Stimulated activated naive CD8-positive, alpha-beta T cell treated with anti-CD3 and anti-CD28 coated beads, Interleukin-15, amount 100 ng/mL, for 72 hours (primary cell): ENCODE results near the gene TPSD1.
A peak's percentile ranks its signal among the peaks of the same experiment; 100 is the strongest.
"Not testable (repeated sequence)": the region's sequence is repeated elsewhere in the genome, so short reads cannot be mapped to it uniquely, and the experiment has no call there.

Source experiments
- ATAC-seq: fragments of 150-1000 bp; cut with Tn5 transposase; 2 replicates; pipeline ENCODE4 v1.10.0; 2021; ENCODE audit warnings: mild to moderate bottlenecking, moderate library complexity
- DNase-seq, 2 donors: peaks; one replicate each; pipeline ENCODE4 v3.0.0; 2021 to 2022
- H3K27ac Mint-ChIP-seq, 2 donors: one replicate each; pipeline ENCODE4 v1.8.0; 2022; ENCODE audit warnings: mild to moderate bottlenecking in 2 of 2, mixed read lengths in 2 of 2, moderate library complexity in 2 of 2
- H3K27me3 Mint-ChIP-seq: one replicate; pipeline ENCODE4 v1.8.0; 2022; ENCODE audit warnings: mixed read lengths
- H3K4me1 Mint-ChIP-seq: one replicate; pipeline ENCODE4 v1.8.0; 2022; ENCODE audit warnings: mild to moderate bottlenecking, mixed read lengths
- H3K4me3 Mint-ChIP-seq, 2 donors: one replicate each; pipeline ENCODE4 v1.8.0; 2022; ENCODE audit warnings: mild to moderate bottlenecking in 2 of 2, mixed read lengths in 2 of 2, moderate library complexity in 1 of 2
- H3K9me3 Mint-ChIP-seq, 2 donors: one replicate each; pipeline ENCODE4 v1.8.0; 2022; ENCODE audit warnings: mixed read lengths in 2 of 2

TPSD1 gene

GRCh38 chr16:1289477-1289866 lies 33.6 kb downstream of the TPSD1 start:
- Mint-ChIP-seq H3K27ac (no peak overlapping the region), H3K4me1 (peaks cover 19% of the 10 kb centered on the region), H3K27me3 (peaks cover 89% of the 10 kb centered on the region), H3K4me3 (peak overlapping the region in 1 of 2 donors; percentile 24), H3K9me3 (no peaks in the 10 kb centered on the region)
- ATAC-seq (peak; percentile 25), DNase-seq (no peak)

GRCh38 chr16:1290063-1290501 lies 34.2 kb downstream of the TPSD1 start:
- H3K9me3 Mint-ChIP-seq, result no peaks in the 10 kb centered on the region
- H3K4me3 Mint-ChIP-seq, result no peak overlapping the region
- peaks cover 19% of the 10 kb centered on the region for H3K4me1 Mint-ChIP-seq
- peak overlapping the region in 1 of 2 donors; percentile 52 for H3K27ac Mint-ChIP-seq
- H3K27me3 Mint-ChIP-seq, result peaks cover 92% of the 10 kb centered on the region
- no peak for DNase-seq
- ATAC-seq, result peak; percentile 14

- no peak for DNase-seq
- H3K4me3 Mint-ChIP-seq, result no peak overlapping the region
- H3K27me3 Mint-ChIP-seq, result peaks cover 91% of the 10 kb centered on the region
- H3K9me3 Mint-ChIP-seq, result no peaks in the 10 kb centered on the region
- H3K4me1 Mint-ChIP-seq, result peaks cover 19% of the 10 kb centered on the region
- H3K27ac Mint-ChIP-seq, result no peak overlapping the region
- no peak for ATAC-seq
These were observed 35.1 kb downstream of the TPSD1 start for GRCh38 chr16:1290860-1291575.

- Mint-ChIP-seq H3K27me3 (peaks cover 85% of the 10 kb centered on the region), H3K4me3 (no peak overlapping the region), H3K4me1 (peaks cover 19% of the 10 kb centered on the region), H3K9me3 (no peaks in the 10 kb centered on the region), H3K27ac (no peak overlapping the region)
- DNase-seq (no peak), ATAC-seq (no peak)
These were observed 35.7 kb downstream of the TPSD1 start for GRCh38 chr16:1291576-1291974.

- not testable (repeated sequence) for ATAC-seq, DNase-seq, H3K9me3 Mint-ChIP-seq, H3K27ac Mint-ChIP-seq, H3K4me3 Mint-ChIP-seq
- peaks cover 83% of the 10 kb centered on the region for H3K27me3 Mint-ChIP-seq
- H3K4me1 Mint-ChIP-seq, result peaks cover 25% of the 10 kb centered on the region
These were observed 36.3 kb downstream of the TPSD1 start for GRCh38 chr16:1292208-1292607.

GRCh38 chr16:1292808-1293207 lies 36.9 kb downstream of the TPSD1 start:
- Mint-ChIP-seq H3K27me3 (peaks cover 77% of the 10 kb centered on the region), H3K27ac (peak overlapping the region in 1 of 2 donors; percentile 46), H3K4me1 (peaks cover 26% of the 10 kb centered on the region)
- not testable (repeated sequence) for DNase-seq, H3K4me3 Mint-ChIP-seq, ATAC-seq, H3K9me3 Mint-ChIP-seq

GRCh38 chr16:1293921-1294656 lies 38.2 kb downstream of the TPSD1 start:
- H3K4me1 Mint-ChIP-seq, result peaks cover 20% of the 10 kb centered on the region
- H3K4me3 Mint-ChIP-seq, result no peak overlapping the region
- ATAC-seq, result no peak
- H3K27ac Mint-ChIP-seq, result no peak overlapping the region
- no peaks in the 10 kb centered on the region for H3K9me3 Mint-ChIP-seq
- DNase-seq, result no peak
- peaks cover 73% of the 10 kb centered on the region for H3K27me3 Mint-ChIP-seq

GRCh38 chr16:1295465-1295864 lies 39.6 kb downstream of the TPSD1 start:
- ATAC-seq (no peak), DNase-seq (no peak)
- H3K4me1 Mint-ChIP-seq, result peaks cover 7% of the 10 kb centered on the region
- no peaks in the 10 kb centered on the region for H3K9me3 Mint-ChIP-seq
- no peak overlapping the region for H3K27ac Mint-ChIP-seq
- peaks cover 59% of the 10 kb centered on the region for H3K27me3 Mint-ChIP-seq
- H3K4me3 Mint-ChIP-seq, result no peak overlapping the region

- peaks cover 47% of the 10 kb centered on the region for H3K27me3 Mint-ChIP-seq
- not testable (repeated sequence) for DNase-seq, H3K9me3 Mint-ChIP-seq, H3K4me3 Mint-ChIP-seq, H3K27ac Mint-ChIP-seq, ATAC-seq
- H3K4me1 Mint-ChIP-seq, result peaks cover 19% of the 10 kb centered on the region
These were observed 40.8 kb downstream of the TPSD1 start for GRCh38 chr16:1296688-1297017.

- Mint-ChIP-seq H3K9me3 (no peaks in the 10 kb centered on the region), H3K27ac (no peak overlapping the region), H3K27me3 (peaks cover 42% of the 10 kb centered on the region), H3K4me1 (peaks cover 23% of the 10 kb centered on the region), H3K4me3 (no peak overlapping the region)
- ATAC-seq (peak; percentile 57), DNase-seq (no peak)
These were observed 41.3 kb downstream of the TPSD1 start for GRCh38 chr16:1297018-1297696.

GRCh38 chr16:1298406-1298805 lies 42.5 kb downstream of the TPSD1 start:
- Mint-ChIP-seq H3K4me3 (no peak overlapping the region), H3K4me1 (peaks cover 26% of the 10 kb centered on the region), H3K9me3 (no peaks in the 10 kb centered on the region), H3K27ac (no peak overlapping the region), H3K27me3 (peaks cover 30% of the 10 kb centered on the region)
- ATAC-seq (no peak), DNase-seq (no peak)

GRCh38 chr16:1299012-1299867 lies 43.4 kb downstream of the TPSD1 start:
- peaks cover 21% of the 10 kb centered on the region for H3K27me3 Mint-ChIP-seq
- no peaks in the 10 kb centered on the region for H3K9me3 Mint-ChIP-seq
- no peak for ATAC-seq
- H3K4me3 Mint-ChIP-seq, result no peak overlapping the region
- H3K4me1 Mint-ChIP-seq, result peaks cover 35% of the 10 kb centered on the region
- H3K27ac Mint-ChIP-seq, result no peak overlapping the region
- DNase-seq, result no peak

- Mint-ChIP-seq H3K27ac (no peak overlapping the region), H3K4me1 (peaks cover 41% of the 10 kb centered on the region), H3K4me3 (no peak overlapping the region), H3K9me3 (no peaks in the 10 kb centered on the region), H3K27me3 (peaks cover 16% of the 10 kb centered on the region)
- no peak for ATAC-seq
- no peak for DNase-seq
These were observed 44.0 kb downstream of the TPSD1 start for GRCh38 chr16:1299868-1300203.

- Mint-ChIP-seq H3K27me3 (peaks cover 8% of the 10 kb centered on the region), H3K9me3 (no peaks in the 10 kb centered on the region), H3K27ac (no peak overlapping the region), H3K4me3 (peak overlapping the region; percentile 57 to 65), H3K4me1 (peaks cover 51% of the 10 kb centered on the region)
- DNase-seq (peak; percentile 81 to 83), ATAC-seq (peak; percentile 76)
These were observed 45.0 kb downstream of the TPSD1 start for GRCh38 chr16:1300664-1301476.

- DNase-seq (no peak), ATAC-seq (no peak)
- Mint-ChIP-seq H3K27me3 (peaks cover 7% of the 10 kb centered on the region), H3K4me1 (peaks cover 58% of the 10 kb centered on the region), H3K9me3 (no peaks in the 10 kb centered on the region), H3K27ac (peak overlapping the region in 1 of 2 donors; percentile 64), H3K4me3 (peak overlapping the region; percentile 57 to 65)
These were observed 45.7 kb downstream of the TPSD1 start for GRCh38 chr16:1301562-1301961.
